ENCODE results near the gene TDG.

DNA sequence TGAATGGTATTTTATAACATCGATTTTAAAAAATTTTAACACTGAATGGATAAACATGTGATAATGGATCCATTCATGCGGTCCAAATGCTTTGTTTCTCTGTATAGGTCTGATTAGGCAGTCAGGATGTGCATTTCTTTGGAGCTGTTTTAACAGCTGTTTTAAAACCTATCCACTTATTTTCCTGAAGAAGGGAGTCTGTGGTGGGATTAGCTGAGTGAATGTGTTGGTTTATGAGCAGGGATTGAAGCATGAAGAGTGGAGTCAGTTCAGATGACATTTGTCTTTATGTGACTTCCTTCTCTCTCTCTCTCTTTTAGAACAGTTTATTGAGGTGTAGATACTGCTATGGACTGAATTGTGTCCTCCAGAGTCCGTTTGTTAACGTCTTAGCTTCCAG is 46.7 kb downstream of the TDG start:
- no peak for TF ChIP-seq EZH2phosphoT487 (IDR thresholded peaks at IDR 0.05; ENCODE audit: insufficient read depth, low read depth)
- no peak for TF ChIP-seq EZH2 (IDR thresholded peaks at IDR 0.05; ENCODE audit: insufficient read depth, poor library complexity, severe bottlenecking)
